GM21723 (cell line): ENCODE measurements around the gene ARRDC2.
A peak's percentile ranks its signal among the peaks of the same experiment; 100 is the strongest.
"Not testable (repeated sequence)": the region's sequence is repeated elsewhere in the genome, so short reads cannot be mapped to it uniquely, and the experiment has no call there.

Source experiments
- ATAC-seq: cut with Tn5 transposase; IDR thresholded peaks from one replicate; pipeline ENCODE4 v1.9.1; 2021; ENCODE audit warnings: mild to moderate bottlenecking, moderate library complexity; ENCODE audit not compliant: unreplicated experiment

Gene ARRDC2

GRCh38 chr19:17989425-17990094 lies 18.4 kb upstream of the ARRDC2 start:
- no peak for ATAC-seq

GRCh38 chr19:17993076-17993813 lies 14.7 kb upstream of the ARRDC2 start:
- no peak for ATAC-seq

- peak; percentile 49 for ATAC-seq
These were observed 11.1 kb upstream of the ARRDC2 start for GRCh38 chr19:17996826-17997316.

GRCh38 chr19:17997969-17998826 lies 9.8 kb upstream of the ARRDC2 start:
- no peak for ATAC-seq

- ATAC-seq = no peak
These were observed 9.2 kb upstream of the ARRDC2 start for GRCh38 chr19:17998827-17999150.

- ATAC-seq = no peak
These were observed 8.1 kb upstream of the ARRDC2 start for GRCh38 chr19:17999684-18000479.

- no peak for ATAC-seq
These were observed 7.5 kb upstream of the ARRDC2 start for GRCh38 chr19:18000480-18000914.

- ATAC-seq = peak; percentile 58
These were observed 6.8 kb upstream of the ARRDC2 start for GRCh38 chr19:18000915-18001776.

GRCh38 chr19:18001777-18002345 lies 6.1 kb upstream of the ARRDC2 start:
- no peak for ATAC-seq

GRCh38 chr19:18002347-18002850 lies 5.6 kb upstream of the ARRDC2 start:
- no peak for ATAC-seq

- not testable (repeated sequence) for ATAC-seq
These were observed 2.2 kb upstream of the ARRDC2 start for GRCh38 chr19:18005750-18006149.

GRCh38 chr19:18007044-18007916 lies 690 bp upstream of the ARRDC2 start:
- ATAC-seq = no peak

- no peak for ATAC-seq
These were observed 844 bp downstream of the ARRDC2 start for GRCh38 chr19:18008814-18009213.

GRCh38 chr19:18009412-18010066 lies 1.6 kb downstream of the ARRDC2 start:
- no peak for ATAC-seq

- ATAC-seq = no peak
These were observed 2.2 kb downstream of the ARRDC2 start for GRCh38 chr19:18010149-18010548.

GRCh38 chr19:18013210-18014111 lies 5.5 kb downstream of the ARRDC2 start:
- no peak for ATAC-seq

- no peak for ATAC-seq
These were observed 6.2 kb downstream of the ARRDC2 start for GRCh38 chr19:18014197-18014596.
